HCT116 (cell line): ENCODE measurements around the gene RAN. TPM values are rescaled to one million over a fixed set of nuclear protein-coding genes. Genes with fewer than 3 reads are reported as not detected.

Experiments
- ATAC-seq: fragments of 200-7000 bp; cut with Tn5 transposase; 2 replicates; pipeline ENCODE4 v1.9.1; 2020; ENCODE audit warnings: mild to moderate bottlenecking, moderate library complexity
- BruUV-seq: library from RNA; stranded (reverse); fragments of 400-500 nt; replicated peaks from 2 replicates; lab custom pipeline; 2021; lab: Mats Ljungman, UMichigan
- CTCF ChIA-PET: fragments of 300-600 bp; sonication (Branson Sonifier 250); formaldehyde crosslinking; loops from one replicate; lab custom pipeline; 2021; ENCODE audit warnings: antibody characterized with exemption; lab: Charles Lee
- POLR2A ChIA-PET: fragments of 300-600, 350-600 bp; sonication (Branson Sonifier 250); formaldehyde crosslinking; loops from one replicate; lab custom pipeline; 2021; ENCODE audit warnings: antibody characterized with exemption; lab: Charles Lee
- RAD21 ChIA-PET, 2 experiments: fragments of 300-600 bp; sonication (Branson Sonifier 250); formaldehyde crosslinking; loops; one replicate each; lab custom pipeline; 2023; ENCODE audit warnings: low total read pairs in 2 of 2; ENCODE audit not compliant: uncharacterized antibody in 2 of 2, unreplicated experiment in 2 of 2, low non-redundant PET in 1 of 2; lab: Charles Lee
- DNase-seq: peaks from one replicate; pipeline ENCODE4 v3.0.0-alpha.2; 2010; ENCODE audit warnings: low read depth, low spot score
- H2AFZ ChIP-seq: fragments of 200-600 bp; shearing (Covaris generic), sonication (generic); 2 replicates; pipeline ENCODE4 v1.6.1; 2017; ENCODE audit warnings: low read depth, mixed run types, mixed read lengths, antibody characterized with exemption, low read length; ENCODE audit not compliant: poor library complexity, severe bottlenecking
- H3K27ac ChIP-seq: 2 replicates; pipeline ENCODE4 v1.5.1; 2012; ENCODE audit warnings: low read depth, low read length
- H3K27me3 ChIP-seq: fragments of 200-600 bp; sonication (generic); 2 replicates; pipeline ENCODE4 v1.6.1; 2016; ENCODE audit warnings: mixed run types, low read length, mixed read lengths; ENCODE audit not compliant: insufficient read depth
- H3K36me3 ChIP-seq, 2 experiments: fragments of 200-500 bp in 1 of 2; fragments of 200-600 bp in 1 of 2; sonication (Bioruptor generic) in 1 of 2; sonication (generic) in 1 of 2; 2 replicates each; pipeline versions ENCODE4 v1.5.1 to v1.6.1; 2014 to 2016; ENCODE audit warnings: low read length in 2 of 2, inconsistent platforms in 1 of 2, mixed read lengths in 1 of 2, mixed run types in 1 of 2; ENCODE audit not compliant: insufficient read depth in 2 of 2, control insufficient read depth in 1 of 2
- H3K4me1 ChIP-seq, 2 experiments: fragments of 200-600 bp in 1 of 2; sonication (generic) in 1 of 2; 2 replicates each; pipeline versions ENCODE4 v1.5.1 to v1.6.1; 2012 to 2017; ENCODE audit warnings: low read length in 2 of 2, inconsistent platforms in 1 of 2, mild to moderate bottlenecking in 1 of 2, mixed read lengths in 1 of 2, mixed run types in 1 of 2, moderate library complexity in 1 of 2; ENCODE audit not compliant: insufficient read depth in 2 of 2, control insufficient read depth in 1 of 2
- H3K4me2 ChIP-seq: fragments of 200-600 bp; sonication (generic); 2 replicates; pipeline ENCODE4 v1.6.1; 2017; ENCODE audit warnings: mixed run types, low read length, mixed read lengths
- H3K4me3 ChIP-seq, 2 experiments: fragments of 200-600 bp in 1 of 2; sonication (generic) in 1 of 2; replicated peaks in 1 of 2; 2 replicates each; pipeline ENCODE4 v1.5.1; 2011 to 2016; ENCODE audit warnings: low read length in 2 of 2, control low read depth in 1 of 2, low read depth in 1 of 2, mild to moderate bottlenecking in 1 of 2, mixed read lengths in 1 of 2, mixed run types in 1 of 2
- H3K79me2 ChIP-seq: fragments of 200-600 bp; sonication (generic); 2 replicates; pipeline ENCODE4 v1.6.1; 2017; ENCODE audit warnings: mild to moderate bottlenecking, mixed run types, low read length, moderate library complexity, mixed read lengths; ENCODE audit not compliant: insufficient read depth
- H3K9ac ChIP-seq: fragments of 200-600 bp; sonication (generic); 2 replicates; pipeline ENCODE4 v1.6.1; 2016; ENCODE audit warnings: low read length, mixed read lengths
- H3K9me2 ChIP-seq: fragments of 200-600 bp; sonication (generic), shearing (Covaris generic); 2 replicates; pipeline ENCODE4 v1.6.1; 2017; ENCODE audit warnings: mixed run types, mild to moderate bottlenecking, moderate library complexity; ENCODE audit not compliant: insufficient read depth
- H3K9me3 ChIP-seq, 2 experiments: fragments of 200-500 bp in 1 of 2; fragments of 200-600 bp in 1 of 2; sonication (Bioruptor generic) in 1 of 2; sonication (generic) in 1 of 2; 2 replicates each; pipeline ENCODE4 v1.6.1; 2014 to 2017; ENCODE audit warnings: low read length in 2 of 2, mixed read lengths in 2 of 2, inconsistent platforms in 1 of 2, low read depth in 1 of 2, mild to moderate bottlenecking in 1 of 2, mixed run types in 1 of 2, moderate library complexity in 1 of 2; ENCODE audit not compliant: control insufficient read depth in 1 of 2, insufficient read depth in 1 of 2
- H4K20me1 ChIP-seq: fragments of 200-600 bp; sonication (generic), shearing (Covaris generic); 2 replicates; pipeline ENCODE4 v1.6.1; 2017; ENCODE audit warnings: mixed run types, mild to moderate bottlenecking, moderate library complexity; ENCODE audit not compliant: insufficient read depth
- ATF3 ChIP-seq: IDR thresholded peaks from 2 replicates; pipeline ENCODE4 v1.6.1; 2012
- CEBPB ChIP-seq: IDR thresholded peaks from 2 replicates; pipeline ENCODE4 v1.6.1; 2012; ENCODE audit warnings: low read depth
- EGR1 ChIP-seq: IDR thresholded peaks from 2 replicates; pipeline ENCODE4 v1.6.1; 2012; ENCODE audit warnings: low read depth
- EZH2 ChIP-seq: fragments of 200-600 bp; sonication (generic); IDR thresholded peaks from 2 replicates; pipeline ENCODE4 v1.6.1; 2017; ENCODE audit warnings: antibody characterized with exemption, mixed run types
- EZH2phosphoT487 ChIP-seq: fragments of 200-600 bp; IDR thresholded peaks from 2 replicates; pipeline ENCODE4 v1.6.1; 2018; ENCODE audit warnings: antibody characterized with exemption, borderline replicate concordance
- JUND ChIP-seq: IDR thresholded peaks from 2 replicates; pipeline ENCODE4 v1.6.1; 2012
- POLR2A ChIP-seq: IDR thresholded peaks from 2 replicates; pipeline ENCODE4 v1.7.0; 2011; ENCODE audit warnings: borderline replicate concordance; ENCODE audit not compliant: insufficient read depth, insufficient read length; ENCODE audit errors: extremely low read depth
- POLR2AphosphoS5 ChIP-seq: IDR thresholded peaks from 2 replicates; pipeline ENCODE4 v1.6.1; 2011; ENCODE audit warnings: mild to moderate bottlenecking, low read depth, low read length, moderate library complexity
- REST ChIP-seq: IDR thresholded peaks from 2 replicates; pipeline ENCODE4 v1.6.1; 2012; ENCODE audit warnings: low read depth
- SP1 ChIP-seq: IDR thresholded peaks from 2 replicates; pipeline ENCODE4 v1.6.1; 2012; ENCODE audit warnings: low read depth
- SRF ChIP-seq: IDR thresholded peaks from 2 replicates; pipeline ENCODE4 v1.6.1; 2012; ENCODE audit warnings: low read depth
- TCF7L2 ChIP-seq: IDR thresholded peaks from 2 replicates; pipeline ENCODE4 v1.7.0; 2011; ENCODE audit warnings: borderline replicate concordance, inconsistent platforms; ENCODE audit not compliant: insufficient read depth, insufficient read length; ENCODE audit errors: extremely low read depth
- YY1 ChIP-seq: IDR thresholded peaks from 2 replicates; pipeline ENCODE4 v1.6.1; 2011; ENCODE audit warnings: low read length, low read depth, moderate library complexity, mild to moderate bottlenecking; ENCODE audit not compliant: insufficient replicate concordance; ENCODE audit errors: extremely low read depth
- ZBTB33 ChIP-seq: IDR thresholded peaks from 2 replicates; pipeline ENCODE4 v1.6.1; 2011; ENCODE audit warnings: mild to moderate bottlenecking, low read length, moderate library complexity; ENCODE audit not compliant: insufficient replicate concordance; ENCODE audit errors: extremely low read depth
- ZFX ChIP-seq: fragments of 450-650 bp; IDR thresholded peaks from 2 replicates; pipeline ENCODE4 v1.6.1; 2017
- ZNF274 ChIP-seq: fragments of 200-500 bp; sonication (Bioruptor generic); IDR thresholded peaks from 2 replicates; pipeline ENCODE4 v1.6.1; 2014; ENCODE audit warnings: mild to moderate bottlenecking, low read depth, low read length, inconsistent platforms
- intact Hi-C: fragments of 100-400 bp; cut with micrococcal nuclease; formaldehyde crosslinking; loops from 2 replicates; pipeline ENCODE4 v1.10.0; 2022
- total RNA-seq: library from RNA; stranded (reverse); gene quantifications from one replicate; pipeline ENCODE4 v1.2.1, GENCODE V29; 2021; ENCODE audit not compliant: unreplicated experiment
- TF ChIP-seq, protein P1 (sequence below), 3 experiments: fragments of 200-600 bp in 1 of 3; sonication (generic) in 1 of 3; IDR thresholded peaks in 2 of 3; conservative IDR thresholded peaks in 1 of 3; 2 replicates each; pipeline ENCODE4 v1.5.1; 2012 to 2017; ENCODE audit warnings: low read depth in 2 of 3, low read length in 2 of 3, antibody characterized with exemption in 1 of 3, borderline replicate concordance in 1 of 3, control low read depth in 1 of 3, mild to moderate bottlenecking in 1 of 3, mixed read lengths in 1 of 3, mixed run types in 1 of 3, moderate library complexity in 1 of 3; ENCODE audit not compliant: insufficient read depth in 1 of 3
- TF ChIP-seq, protein P2 (sequence below): IDR thresholded peaks from 2 replicates; pipeline ENCODE4 v1.6.1; 2012

The RAN gene
- total RNA-seq, 1 experiment from 2014 or later: 1,420 TPM

- intact Hi-C loops: no loop called here
- CTCF ChIA-PET: no interaction called here
- no peaks in the 10 kb centered on the region for H3K9me3 ChIP-seq
- H3K4me3 ChIP-seq: no peak overlapping the region
- BruUV-seq: no TSS peak
- ATAC-seq (no peak), DNase-seq (no peak)
- H3K9ac ChIP-seq: no peak overlapping the region
- H3K4me1 ChIP-seq: no peaks in the 10 kb centered on the region
- RAD21 ChIA-PET: no interaction called here
- H2AFZ ChIP-seq: no peak overlapping the region
- H3K9me2 ChIP-seq: no peaks in the 10 kb centered on the region
- no peaks in the 10 kb centered on the region for H3K27me3 ChIP-seq
- H3K79me2 ChIP-seq: peaks cover 9% of the 10 kb centered on the region
- POLR2A ChIA-PET: no interaction called here
- H3K4me2 ChIP-seq: no peak overlapping the region
- H3K36me3 ChIP-seq: peaks cover 15 to 17% of the 10 kb centered on the region in 2 experiments
- peaks cover 26% of the 10 kb centered on the region; the same call in 1 of the 2 replicates for H4K20me1 ChIP-seq
- TF ChIP-seq TCF7L2: no peak
- TF ChIP-seq EZH2: no peak
- TF ChIP-seq ATF3: no peak
- TF ChIP-seq REST: no peak
- TF ChIP-seq, protein P1, sequence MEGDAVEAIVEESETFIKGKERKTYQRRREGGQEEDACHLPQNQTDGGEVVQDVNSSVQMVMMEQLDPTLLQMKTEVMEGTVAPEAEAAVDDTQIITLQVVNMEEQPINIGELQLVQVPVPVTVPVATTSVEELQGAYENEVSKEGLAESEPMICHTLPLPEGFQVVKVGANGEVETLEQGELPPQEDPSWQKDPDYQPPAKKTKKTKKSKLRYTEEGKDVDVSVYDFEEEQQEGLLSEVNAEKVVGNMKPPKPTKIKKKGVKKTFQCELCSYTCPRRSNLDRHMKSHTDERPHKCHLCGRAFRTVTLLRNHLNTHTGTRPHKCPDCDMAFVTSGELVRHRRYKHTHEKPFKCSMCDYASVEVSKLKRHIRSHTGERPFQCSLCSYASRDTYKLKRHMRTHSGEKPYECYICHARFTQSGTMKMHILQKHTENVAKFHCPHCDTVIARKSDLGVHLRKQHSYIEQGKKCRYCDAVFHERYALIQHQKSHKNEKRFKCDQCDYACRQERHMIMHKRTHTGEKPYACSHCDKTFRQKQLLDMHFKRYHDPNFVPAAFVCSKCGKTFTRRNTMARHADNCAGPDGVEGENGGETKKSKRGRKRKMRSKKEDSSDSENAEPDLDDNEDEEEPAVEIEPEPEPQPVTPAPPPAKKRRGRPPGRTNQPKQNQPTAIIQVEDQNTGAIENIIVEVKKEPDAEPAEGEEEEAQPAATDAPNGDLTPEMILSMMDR (IDR thresholded peaks at IDR 0.05 in 2 of 3, conservative IDR thresholded peaks at IDR 0.05 in 1 of 3; ENCODE audit: borderline replicate concordance in 1 of 3, insufficient read depth in 1 of 3, low read depth in 2 of 3, low read length in 2 of 3): no peak
- no peak for TF ChIP-seq ZNF274
- no peak for TF ChIP-seq POLR2A
- no peak for TF ChIP-seq CEBPB
- TF ChIP-seq, protein P2, sequence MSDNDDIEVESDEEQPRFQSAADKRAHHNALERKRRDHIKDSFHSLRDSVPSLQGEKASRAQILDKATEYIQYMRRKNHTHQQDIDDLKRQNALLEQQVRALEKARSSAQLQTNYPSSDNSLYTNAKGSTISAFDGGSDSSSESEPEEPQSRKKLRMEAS: no peak
- TF ChIP-seq ZFX: no peak
- TF ChIP-seq ZBTB33: no peak
- no peak for TF ChIP-seq JUND
- no peak for TF ChIP-seq SRF
- TF ChIP-seq POLR2AphosphoS5: no peak
- TF ChIP-seq SP1: no peak
- no peak for TF ChIP-seq EZH2phosphoT487
- no peak for TF ChIP-seq EGR1
- no peak for TF ChIP-seq YY1
- no peak overlapping the region for H3K27ac ChIP-seq
Measured at GRCh38 chr12:130881046-130881445, 9.2 kb downstream of the RAN start.
